GM06990 (cell line): ENCODE results near the gene SPTSSA.
"Not testable (repeated sequence)": the region's sequence is repeated elsewhere in the genome, so short reads cannot be mapped to it uniquely, and the experiment has no call there.

ENCODE experiments used
- DNase-seq: peaks from one replicate; pipeline ENCODE4 v3.0.0-alpha.2; 2011; ENCODE audit not compliant: insufficient read length; ENCODE audit errors: extremely low read depth
- H3K27me3 ChIP-seq: replicated peaks from 2 replicates; pipeline ENCODE4 v1.6.0; 2011; ENCODE audit warnings: low read length; ENCODE audit not compliant: control insufficient read depth, insufficient read depth
- H3K36me3 ChIP-seq: 2 replicates; pipeline ENCODE4 v1.5.1; 2011; ENCODE audit warnings: low read length; ENCODE audit not compliant: control insufficient read depth, insufficient read depth
- H3K4me3 ChIP-seq: replicated peaks from 2 replicates; pipeline ENCODE4 v1.5.1; 2011; ENCODE audit warnings: low read depth, mild to moderate bottlenecking, control low read depth, low read length
- CTCF ChIP-seq: IDR thresholded peaks from 2 replicates; pipeline ENCODE4 v1.5.1; 2011; ENCODE audit warnings: low read length, control low read depth, mild to moderate bottlenecking, inconsistent platforms; ENCODE audit not compliant: insufficient read depth, poor library complexity, severe bottlenecking

SPTSSA gene

GRCh38 chr14:34433957-34434356 lies 28.1 kb downstream of the SPTSSA start:
- TF ChIP-seq CTCF = no peak
- DNase-seq = no peak
- Histone ChIP-seq H3K36me3 (no peaks in the 10 kb centered on the region; the same call in 1 of the 2 replicates), H3K4me3 (no peak overlapping the region), H3K27me3 (no peaks in the 10 kb centered on the region)

GRCh38 chr14:34428102-34428466 lies 34.0 kb downstream of the SPTSSA start:
- not testable (repeated sequence) for DNase-seq, H3K27me3 ChIP-seq, H3K4me3 ChIP-seq, H3K36me3 ChIP-seq

GRCh38 chr14:34426313-34427295 lies 35.4 kb downstream of the SPTSSA start:
- no peaks in the 10 kb centered on the region for H3K27me3 ChIP-seq
- no peak for DNase-seq
- no peaks in the 10 kb centered on the region for H3K36me3 ChIP-seq
- TF ChIP-seq CTCF = no peak
- no peak overlapping the region for H3K4me3 ChIP-seq

GRCh38 chr14:34425095-34425851 lies 36.8 kb downstream of the SPTSSA start:
- DNase-seq = no peak
- no peak for TF ChIP-seq CTCF

GRCh38 chr14:34424488-34424887 lies 37.6 kb downstream of the SPTSSA start:
- no peak for DNase-seq
- no peak overlapping the region for H3K4me3 ChIP-seq
- no peaks in the 10 kb centered on the region for H3K27me3 ChIP-seq
- H3K36me3 ChIP-seq = no peaks in the 10 kb centered on the region
- TF ChIP-seq CTCF = no peak

More at GRCh38 chr14:34425095-34425851, 36.8 kb downstream of the SPTSSA start:
- H3K36me3 ChIP-seq = no peaks in the 10 kb centered on the region
- no peak overlapping the region for H3K4me3 ChIP-seq
- H3K27me3 ChIP-seq = no peaks in the 10 kb centered on the region

- Histone ChIP-seq H3K27me3 (no peaks in the 10 kb centered on the region), H3K36me3 (no peaks in the 10 kb centered on the region), H3K4me3 (no peak overlapping the region)
- no peak for DNase-seq
- no peak for TF ChIP-seq CTCF
These were observed 38.6 kb downstream of the SPTSSA start for GRCh38 chr14:34423445-34423844.
